NCI-H526 (cell line): Measurements from ENCODE around the gene NCR3LG1.
"Not testable (repeated sequence)": the region's sequence is repeated elsewhere in the genome, so short reads cannot be mapped to it uniquely, and the experiment has no call there.

Experiments used
- DNase-seq, 2 experiments: peaks; one replicate each; lab custom pipeline; 2025; lab: John Stamatoyannopoulos, UW

NCR3LG1 gene

DNA sequence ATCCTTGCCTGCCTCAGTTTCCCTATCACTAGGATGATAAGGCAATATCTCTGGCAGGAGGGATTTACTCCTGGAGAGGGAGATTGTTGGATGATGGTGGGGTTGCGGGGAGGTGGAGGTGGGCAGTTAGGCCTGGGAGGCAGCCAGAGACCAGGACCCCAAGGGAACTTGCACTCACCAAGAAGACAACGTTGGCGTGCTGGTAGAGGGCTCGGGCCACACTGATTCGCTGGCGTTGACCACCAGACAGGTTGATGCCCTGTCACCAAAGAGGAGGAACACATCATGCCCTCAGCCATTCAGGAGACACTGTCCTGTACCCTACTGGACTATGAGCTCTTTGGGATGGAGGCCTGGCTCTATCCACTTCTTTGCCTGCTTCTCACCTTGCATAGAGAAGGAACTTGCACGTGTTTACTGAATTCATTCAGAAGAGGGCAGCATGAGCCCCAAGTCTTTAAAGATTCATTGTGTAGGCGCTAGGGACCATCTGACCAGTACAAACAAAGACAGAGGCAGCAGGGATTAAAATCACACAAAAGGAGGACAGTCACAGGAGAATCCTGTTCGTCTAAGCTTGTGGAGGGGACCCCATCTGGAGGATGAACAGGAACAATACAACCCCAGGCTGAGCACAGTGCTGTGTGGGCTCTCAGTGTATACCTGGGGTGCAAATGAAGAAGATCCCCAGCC lies 61.0 kb downstream of the NCR3LG1 start:
- no peak for DNase-seq

DNA sequence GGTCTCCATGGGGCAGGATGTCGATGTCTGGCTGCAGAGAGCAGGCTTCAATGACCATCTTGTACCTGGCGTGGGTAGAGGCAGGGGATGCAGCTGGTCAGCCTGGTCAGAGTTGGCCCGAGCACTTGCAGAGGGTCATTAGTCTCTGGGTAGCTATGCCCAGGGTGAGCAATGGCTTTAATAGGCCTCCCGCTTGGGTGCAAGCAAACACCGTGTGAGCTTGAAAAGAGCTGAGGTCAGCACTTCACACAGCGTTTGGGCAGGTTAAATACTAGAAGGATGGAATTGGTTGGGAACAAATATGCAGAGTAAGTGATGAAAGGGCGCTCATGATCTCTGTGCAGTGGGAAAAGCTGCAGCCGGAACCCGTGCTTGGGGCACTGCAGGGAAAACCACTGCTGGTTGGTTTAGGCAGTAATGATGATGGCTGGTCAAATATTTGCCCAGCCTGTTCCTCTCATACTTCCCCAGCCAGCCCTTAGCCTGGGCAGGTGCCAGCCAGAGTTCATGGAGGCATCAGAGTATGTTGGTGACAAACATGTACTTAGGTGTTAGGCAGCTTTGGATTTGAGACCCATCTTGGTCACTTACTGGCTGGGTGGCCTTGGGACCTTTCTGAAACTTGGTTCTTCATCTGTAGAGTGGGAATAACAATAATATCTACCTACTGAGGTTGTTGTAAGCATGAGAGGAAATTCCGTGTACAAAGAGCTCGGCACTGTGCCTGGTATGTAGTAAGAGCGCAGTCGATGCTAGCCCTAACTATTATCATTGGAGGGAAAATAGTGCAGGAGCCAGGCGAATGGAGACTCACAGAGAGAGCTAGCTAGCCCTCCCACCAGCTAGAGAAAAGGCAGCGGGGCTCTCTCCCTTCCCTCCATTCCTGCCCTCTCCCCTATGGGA lies 62.1 kb downstream of the NCR3LG1 start:
- no peak for DNase-seq

DNA sequence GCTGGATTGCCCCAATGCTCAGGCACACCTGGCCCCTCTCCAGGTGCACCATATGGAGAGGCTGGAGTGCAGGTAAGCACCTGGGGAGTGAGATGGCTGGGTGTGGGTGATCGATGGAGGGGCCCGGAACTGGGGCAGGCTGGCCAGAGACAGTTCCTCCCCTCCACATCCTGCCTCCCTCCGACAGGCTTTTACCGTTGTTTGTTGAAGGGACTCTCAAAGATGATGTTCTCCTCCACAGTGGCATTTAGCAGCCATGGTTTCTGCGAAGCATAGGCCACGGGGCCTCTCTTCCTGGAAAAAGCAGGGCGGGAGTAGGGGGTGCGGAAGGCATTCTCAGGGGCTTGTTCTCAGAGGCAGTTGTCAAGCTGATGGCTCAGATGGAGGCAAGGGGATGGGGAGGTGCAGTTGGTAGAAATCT lies 62.7 kb downstream of the NCR3LG1 start:
- DNase-seq = no peak

GRCh38 chr11:17414992-17415391 lies 63.4 kb downstream of the NCR3LG1 start:
- DNase-seq = no peak

DNA sequence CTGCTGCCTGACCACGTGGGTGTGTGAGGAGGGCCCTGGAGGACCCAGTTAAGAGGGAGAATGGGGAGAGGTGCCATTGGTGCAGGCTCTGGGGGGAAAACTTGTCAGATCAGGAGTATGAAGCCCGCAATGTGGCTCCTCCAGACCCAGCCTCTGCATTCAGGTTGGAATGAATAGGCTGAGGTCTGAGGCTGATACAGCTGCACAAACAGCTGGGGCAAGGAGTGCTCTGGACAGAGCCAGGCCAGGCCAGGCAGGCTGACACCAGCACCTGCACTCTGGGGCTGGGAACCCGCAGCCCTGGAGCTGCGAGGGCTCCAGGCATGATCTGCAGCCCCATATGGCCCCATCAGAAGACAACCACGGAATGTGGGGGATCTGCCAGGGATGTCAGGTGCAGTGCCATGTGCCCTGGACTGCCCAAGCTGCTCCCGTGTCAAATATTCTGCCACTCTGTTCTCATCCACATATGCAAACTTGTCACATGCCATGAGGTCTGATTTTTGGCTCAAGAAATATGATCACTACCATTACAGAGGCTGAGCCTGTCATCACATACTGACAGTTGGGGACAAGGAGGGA lies 64.0 kb downstream of the NCR3LG1 start:
- DNase-seq = peak in 1 of 2 experiments; percentile 15

GRCh38 chr11:17416492-17416891 lies 64.9 kb downstream of the NCR3LG1 start:
- no peak for DNase-seq

DNA sequence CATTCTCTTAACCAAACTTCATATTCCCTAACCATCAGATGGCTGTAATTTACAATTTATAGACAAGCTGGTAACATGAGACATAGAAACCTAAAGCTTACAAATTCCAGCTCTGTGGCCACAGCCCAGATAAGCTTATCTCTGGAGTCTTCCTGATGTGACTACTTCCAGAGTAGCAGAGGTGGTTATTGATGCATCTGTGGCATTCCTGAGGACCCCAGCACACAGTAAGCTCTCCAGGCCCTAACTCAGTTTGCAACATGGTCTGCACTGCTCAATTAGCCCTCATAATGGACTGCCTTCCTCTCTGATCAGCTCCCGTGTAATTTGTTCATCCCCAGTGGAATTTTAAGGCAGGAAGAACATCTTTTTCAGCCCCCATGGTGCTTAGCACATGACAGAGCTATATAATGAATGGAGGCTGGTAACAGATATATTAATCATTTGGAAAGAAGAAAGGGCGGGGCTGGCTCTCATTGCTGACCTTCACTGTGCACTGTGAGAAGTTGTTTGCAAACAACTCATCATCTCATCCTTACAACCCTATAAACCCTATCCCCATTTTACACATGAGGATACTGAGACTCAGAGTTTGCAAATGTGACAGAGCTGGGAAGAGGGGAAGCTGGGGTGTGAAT lies 67.0 kb downstream of the NCR3LG1 start:
- no peak for DNase-seq

- DNase-seq = no peak
Measured at GRCh38 chr11:17421781-17422180, 70.2 kb downstream of the NCR3LG1 start.

- no peak for DNase-seq
Measured at GRCh38 chr11:17423533-17424310, 72.1 kb downstream of the NCR3LG1 start.

DNA sequence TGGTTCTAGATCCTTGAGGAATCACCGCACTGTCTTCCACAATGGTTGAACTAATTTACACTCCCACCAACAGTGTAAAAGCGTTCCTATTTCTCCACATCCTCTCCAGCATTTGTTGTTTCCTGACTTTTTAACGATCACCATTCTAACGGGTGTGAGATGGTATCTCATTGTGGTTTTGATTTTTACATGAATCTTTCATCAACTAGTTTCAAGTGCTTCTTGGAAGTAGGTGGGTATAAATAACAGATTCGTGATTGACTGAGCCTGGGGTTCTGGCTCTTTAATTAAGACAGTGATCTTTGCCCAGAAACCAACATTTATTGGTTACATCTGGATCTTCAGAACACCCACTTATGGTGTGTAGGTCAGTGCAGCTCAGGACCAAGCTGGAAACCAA lies 74.6 kb downstream of the NCR3LG1 start:
- DNase-seq = not testable (repeated sequence)
